ENCODE results near the gene DNAJC1.

GRCh38 chr10:22027364-22028238, 24.1 kb upstream of the DNAJC1 start:
- TF ChIP-seq EZH2 (IDR thresholded peaks at IDR 0.05; ENCODE audit: low read depth) (no peak), CTCF (conservative IDR thresholded peaks at IDR 0.05) (no peak)
